ENCODE results near the gene PRLH. TPM values are rescaled to one million over a fixed set of nuclear protein-coding genes. Genes with fewer than 3 reads are reported as not detected.
"Not testable (repeated sequence)": the region's sequence is repeated elsewhere in the genome, so short reads cannot be mapped to it uniquely, and the experiment has no call there.

PRLH gene
- total and polyA plus RNA-seq, 12 donors: not detected

GRCh38 chr2:237603049-237603717 lies 36.8 kb downstream of the PRLH start:
- H3K27ac ChIP-seq: peak overlapping the region in 2 of 5 donors; percentile 64 to 84
- DNase-seq: no peak
- no peaks in the 10 kb centered on the region for H3K9me3 ChIP-seq (replicated peaks in 1 of 3)
- H3K4me1 ChIP-seq (replicated peaks in 1 of 2): peaks cover 10% of the 10 kb centered on the region in 2 donors
- 68 to 82% (median 78%) methylated on average over 13 of the region's 13 CpGs for WGBS, 4 donors
- no peak for TF ChIP-seq CTCF (IDR thresholded peaks at IDR 0.05)
- intact Hi-C loops (cut with DNase I): no loop called here
- H3K4me3 ChIP-seq: no peak overlapping the region
- no peaks in the 10 kb centered on the region for H3K36me3 ChIP-seq (replicated peaks in 1 of 2)
- no peaks in the 10 kb centered on the region for H3K27me3 ChIP-seq

- Histone ChIP-seq H3K4me3 (no peak overlapping the region), H3K9me3 (replicated peaks in 1 of 3) (no peaks in the 10 kb centered on the region), H3K27ac (peak overlapping the region in 2 of 5 donors; percentile 64 to 84), H3K4me1 (replicated peaks in 1 of 2) (peaks cover 10% of the 10 kb centered on the region in 2 donors), H3K27me3 (no peaks in the 10 kb centered on the region), H3K36me3 (replicated peaks in 1 of 2) (no peaks in the 10 kb centered on the region)
- WGBS, 4 donors: 42 to 53% (median 48%) methylated on average over 15 of the region's 15 CpGs
- TF ChIP-seq POLR2A (IDR thresholded peaks at IDR 0.05) (peak in 1 of 2 donors; percentile 13), CTCF (IDR thresholded peaks at IDR 0.05) (no peak)
- DNase-seq: peak in 5 of 7 donors; percentile 43 to 80 (median 51)
- intact Hi-C loops (cut with DNase I): no loop called here
Observed at GRCh38 chr2:237603718-237604362, 37.5 kb downstream of the PRLH start.

GRCh38 chr2:237604391-237604790 lies 38.0 kb downstream of the PRLH start:
- no peaks in the 10 kb centered on the region for H3K36me3 ChIP-seq (replicated peaks in 1 of 2)
- no peak for DNase-seq
- H3K4me1 ChIP-seq (replicated peaks in 1 of 2): peaks cover 8 to 10% of the 10 kb centered on the region in 2 donors
- no peaks in the 10 kb centered on the region for H3K9me3 ChIP-seq (replicated peaks in 1 of 3)
- WGBS, 4 donors: 85 to 93% (median 89%) methylated on average over 11 of the region's 11 CpGs
- peak overlapping the region in 1 of 5 donors; percentile 64 for H3K27ac ChIP-seq
- intact Hi-C loops (cut with DNase I): no loop called here
- no peak for TF ChIP-seq CTCF (IDR thresholded peaks at IDR 0.05)
- no peak for TF ChIP-seq POLR2A (IDR thresholded peaks at IDR 0.05)
- no peaks in the 10 kb centered on the region for H3K27me3 ChIP-seq
- H3K4me3 ChIP-seq: no peak overlapping the region

GRCh38 chr2:237604960-237605359 lies 38.6 kb downstream of the PRLH start:
- Histone ChIP-seq H3K27me3 (no peaks in the 10 kb centered on the region), H3K9me3 (replicated peaks in 1 of 3) (no peaks in the 10 kb centered on the region), H3K4me3 (no peak overlapping the region), H3K27ac (no peak overlapping the region), H3K4me1 (replicated peaks in 1 of 2) (peaks cover 2 to 7% of the 10 kb centered on the region in 2 donors), H3K36me3 (replicated peaks in 1 of 2) (no peaks in the 10 kb centered on the region)
- DNase-seq: no peak
- TF ChIP-seq POLR2A (IDR thresholded peaks at IDR 0.05) (no peak), CTCF (IDR thresholded peaks at IDR 0.05) (peak in 2 of 6 experiments; percentile 12 to 21)
- intact Hi-C loops (cut with DNase I): no loop called here
- 86 to 96% (median 92%) methylated on average over 5 to 9 of the region's 9 CpGs for WGBS, 4 donors

- DNase-seq; H3K27ac ChIP-seq; H3K9me3 ChIP-seq (replicated peaks in 1 of 3); H3K27me3 ChIP-seq; H3K36me3 ChIP-seq (replicated peaks in 1 of 2); H3K4me1 ChIP-seq (replicated peaks in 1 of 2); H3K4me3 ChIP-seq; intact Hi-C loops (cut with DNase I): not testable (repeated sequence)
- WGBS, 4 donors: 86 to 100% (median 88%) methylated on average over 1 to 4 of the region's 4 CpGs; no CpG with 5 or more reads in 1 of the 4 donors
Observed at GRCh38 chr2:237606522-237606921, 40.1 kb downstream of the PRLH start.
